LNCAP (cell line): Measurements from ENCODE around the gene WNT6.
A peak's percentile ranks its signal among the peaks of the same experiment; 100 is the strongest.

Experiments
- TF ChIP-seq, protein P1 (sequence below): fragments of 450-650 bp; IDR thresholded peaks from 2 replicates; pipeline ENCODE4 v1.5.1; 2017; ENCODE audit warnings: mild to moderate bottlenecking

WNT6 gene

DNA sequence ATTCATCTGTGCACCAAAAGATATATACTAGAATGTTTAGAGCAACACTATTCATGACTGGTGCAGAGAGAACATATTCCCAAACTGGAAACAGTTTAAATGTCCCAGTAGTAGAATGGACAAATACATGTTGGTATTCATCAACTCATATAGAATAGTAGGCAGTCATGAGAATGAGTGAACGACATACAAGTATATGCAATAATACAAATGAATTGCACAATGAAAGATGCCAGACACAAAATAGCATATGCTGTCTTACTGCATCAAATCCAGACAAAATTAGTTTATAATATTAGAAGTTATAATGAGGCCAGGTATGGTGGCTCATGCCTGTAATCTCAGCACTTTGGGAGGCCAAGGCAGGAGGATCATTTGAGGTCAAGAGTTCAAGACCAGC, 19.7 kb upstream of the WNT6 start:
- TF ChIP-seq, protein P1, sequence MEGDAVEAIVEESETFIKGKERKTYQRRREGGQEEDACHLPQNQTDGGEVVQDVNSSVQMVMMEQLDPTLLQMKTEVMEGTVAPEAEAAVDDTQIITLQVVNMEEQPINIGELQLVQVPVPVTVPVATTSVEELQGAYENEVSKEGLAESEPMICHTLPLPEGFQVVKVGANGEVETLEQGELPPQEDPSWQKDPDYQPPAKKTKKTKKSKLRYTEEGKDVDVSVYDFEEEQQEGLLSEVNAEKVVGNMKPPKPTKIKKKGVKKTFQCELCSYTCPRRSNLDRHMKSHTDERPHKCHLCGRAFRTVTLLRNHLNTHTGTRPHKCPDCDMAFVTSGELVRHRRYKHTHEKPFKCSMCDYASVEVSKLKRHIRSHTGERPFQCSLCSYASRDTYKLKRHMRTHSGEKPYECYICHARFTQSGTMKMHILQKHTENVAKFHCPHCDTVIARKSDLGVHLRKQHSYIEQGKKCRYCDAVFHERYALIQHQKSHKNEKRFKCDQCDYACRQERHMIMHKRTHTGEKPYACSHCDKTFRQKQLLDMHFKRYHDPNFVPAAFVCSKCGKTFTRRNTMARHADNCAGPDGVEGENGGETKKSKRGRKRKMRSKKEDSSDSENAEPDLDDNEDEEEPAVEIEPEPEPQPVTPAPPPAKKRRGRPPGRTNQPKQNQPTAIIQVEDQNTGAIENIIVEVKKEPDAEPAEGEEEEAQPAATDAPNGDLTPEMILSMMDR, result no peak

DNA sequence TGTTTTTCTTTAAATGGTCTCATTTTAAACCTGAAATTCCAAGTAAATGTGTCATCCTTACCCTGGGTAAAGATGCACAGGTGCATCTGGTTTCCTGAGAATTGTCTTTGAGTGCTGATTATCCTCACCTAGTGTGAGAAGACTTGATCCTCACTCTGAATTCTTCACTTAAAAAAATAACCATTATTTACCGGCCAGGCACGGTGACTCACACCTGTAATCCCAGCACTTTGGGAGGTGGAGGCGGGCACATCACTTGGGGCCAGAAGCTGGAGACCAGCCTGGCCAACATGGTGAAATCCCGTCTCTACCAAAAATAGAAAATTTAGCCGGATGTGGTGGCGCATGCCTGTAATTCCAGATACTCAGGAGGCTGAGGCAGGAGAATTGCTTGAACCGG, 9.9 kb upstream of the WNT6 start:
- TF ChIP-seq, protein P1, result no peak

DNA sequence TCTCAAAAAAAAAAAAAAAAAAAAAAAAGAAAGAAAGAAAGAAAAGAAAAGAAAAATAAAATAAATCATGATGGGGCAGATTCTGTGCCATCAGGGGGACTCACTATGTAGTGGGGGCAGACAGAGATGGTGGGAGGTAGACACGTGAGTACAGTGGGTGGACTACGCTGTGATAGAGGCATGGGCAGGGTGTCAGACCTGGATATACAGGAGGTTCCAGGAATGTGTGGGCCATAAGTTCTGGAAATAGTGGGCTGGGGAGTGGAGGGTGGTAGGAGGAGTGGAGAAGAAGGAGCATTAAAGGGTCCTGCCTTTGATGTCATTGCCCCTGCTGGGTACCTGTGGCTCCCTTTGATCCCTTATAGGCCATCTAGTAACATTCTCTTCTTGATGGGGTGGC, 8.8 kb upstream of the WNT6 start:
- TF ChIP-seq, protein P1, result no peak

DNA sequence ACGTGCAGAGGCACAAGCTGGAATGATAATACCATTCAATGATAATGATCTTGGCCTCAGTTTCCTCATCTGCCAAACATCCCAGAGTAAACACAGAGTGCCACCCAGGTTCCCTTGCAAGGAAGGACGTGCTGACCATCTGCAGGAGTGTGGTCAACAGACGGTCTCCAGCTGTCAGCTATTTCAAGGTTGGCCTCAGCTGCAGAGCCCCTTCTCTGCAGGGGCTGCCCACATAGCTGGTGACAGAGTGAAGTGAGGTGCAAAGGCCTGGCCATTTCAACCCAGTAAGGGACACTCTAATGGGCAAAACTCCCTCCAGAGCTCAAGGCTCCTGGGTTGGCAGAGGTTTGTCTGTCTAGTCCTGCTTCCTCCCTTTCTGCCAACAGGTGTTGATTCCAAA, 8.3 kb upstream of the WNT6 start:
- TF ChIP-seq, protein P1, result no peak

DNA sequence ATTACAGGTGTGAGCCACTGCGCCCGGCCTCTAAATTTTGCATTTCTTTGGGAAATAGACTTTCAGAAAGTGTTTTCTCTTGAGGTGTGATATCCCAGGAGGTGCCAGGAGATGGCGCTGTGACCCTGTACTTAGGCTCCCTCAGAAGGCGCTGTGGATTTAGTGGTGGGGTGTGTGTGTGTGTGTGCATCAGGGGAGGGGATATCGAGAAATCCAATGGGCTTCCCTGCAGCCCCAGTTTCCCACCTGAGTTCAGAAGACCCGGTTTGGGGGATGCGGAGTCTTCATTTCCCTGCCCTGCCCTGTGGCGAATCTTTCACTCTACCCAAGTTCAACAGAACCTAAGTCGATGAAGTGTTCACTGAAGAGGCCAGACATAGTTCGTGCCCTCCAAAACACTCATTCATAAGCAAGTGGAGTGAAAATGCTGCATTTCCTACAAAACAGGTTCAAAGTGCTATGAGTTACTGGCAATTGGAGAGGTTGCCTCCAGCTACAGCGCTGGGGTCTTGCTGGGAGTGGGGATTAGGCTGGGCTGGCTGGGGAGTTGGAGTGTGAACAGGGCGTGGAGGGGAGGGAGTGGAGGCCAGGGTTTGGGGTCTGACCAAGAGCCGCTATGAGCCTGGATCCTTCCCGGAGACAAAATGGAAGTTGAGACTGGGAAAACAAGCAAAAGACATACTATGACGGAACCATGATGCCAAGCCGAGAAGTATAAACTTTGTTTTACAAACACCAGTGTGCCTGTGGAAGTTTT, 6.5 kb upstream of the WNT6 start:
- TF ChIP-seq, protein P1, result peak; percentile 68

DNA sequence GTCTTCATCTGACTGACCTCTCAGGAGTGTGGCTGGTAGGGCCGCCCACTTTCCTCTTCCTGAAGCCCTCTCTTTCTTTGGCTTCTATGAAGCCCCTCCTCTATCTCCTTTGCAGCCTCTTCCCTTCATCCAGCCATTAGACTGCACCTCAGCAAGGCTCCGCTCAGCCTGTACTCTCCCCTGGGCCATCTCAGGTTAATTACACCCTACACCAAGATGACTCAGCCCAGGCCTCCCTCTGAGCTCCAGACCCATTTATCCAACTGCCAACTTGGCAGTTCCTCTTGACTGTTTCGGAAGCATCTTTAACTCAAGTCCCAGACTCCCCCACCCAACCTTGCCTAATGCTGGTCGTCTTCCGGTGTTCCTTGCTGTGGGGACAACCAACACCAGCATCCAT, 5.8 kb upstream of the WNT6 start:
- TF ChIP-seq, protein P1, result no peak

DNA sequence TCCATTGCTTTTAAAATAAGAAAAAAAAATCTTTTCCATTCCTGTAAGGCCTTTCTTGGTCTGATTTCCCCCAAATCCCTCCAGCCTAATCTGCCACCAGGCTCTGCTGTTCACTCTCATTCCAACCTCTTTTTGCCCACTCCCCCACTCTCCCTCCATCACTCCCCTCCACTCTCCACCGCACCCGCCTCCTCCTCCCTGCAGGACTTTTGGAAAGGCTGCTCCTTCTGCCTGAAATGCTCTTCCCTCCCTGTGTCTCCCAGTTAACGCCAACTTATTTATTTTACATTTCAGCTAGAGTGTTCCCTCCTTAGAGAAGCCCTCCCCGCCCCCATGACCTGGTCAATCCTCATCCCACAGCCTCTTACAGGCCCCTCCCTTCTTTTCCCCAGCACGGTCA, 4.7 kb upstream of the WNT6 start:
- TF ChIP-seq, protein P1, result no peak
